ENCODE data around the gene SORD.

The SORD gene

GRCh38 chr15:45093013-45093412, 70.0 kb downstream of the SORD start:
- Histone ChIP-seq H3K27me3 (ENCODE audit: insufficient read depth, poor library complexity, severe bottlenecking) (peaks cover 7% of the 10 kb centered on the region), H3K36me3 (ENCODE audit: low read depth) (no peaks in the 10 kb centered on the region), H3K4me3 (ENCODE audit: severe bottlenecking) (no peak overlapping the region), H3K4me1 (ENCODE audit: insufficient read depth, poor library complexity, severe bottlenecking) (no peaks in the 10 kb centered on the region), H3K27ac (ENCODE audit: poor library complexity, severe bottlenecking) (no peak overlapping the region), H3K9me3 (ENCODE audit: severe bottlenecking) (no peaks in the 10 kb centered on the region)
- DNase-seq (ENCODE audit: low spot score) = no peak
- no peak for TF ChIP-seq CTCF (IDR thresholded peaks at IDR 0.05; ENCODE audit: poor library complexity, severe bottlenecking)
- ATAC-seq (ENCODE audit: low read depth) = no peak

- ATAC-seq (ENCODE audit: low read depth) = no peak
- H3K4me1 ChIP-seq (ENCODE audit: insufficient read depth, poor library complexity, severe bottlenecking) = no peaks in the 10 kb centered on the region
- no peaks in the 10 kb centered on the region for H3K36me3 ChIP-seq (ENCODE audit: low read depth)
- no peak overlapping the region for H3K27ac ChIP-seq (ENCODE audit: poor library complexity, severe bottlenecking)
- no peak for TF ChIP-seq CTCF (IDR thresholded peaks at IDR 0.05; ENCODE audit: poor library complexity, severe bottlenecking)
- no peak overlapping the region for H3K4me3 ChIP-seq (ENCODE audit: severe bottlenecking)
- H3K9me3 ChIP-seq (ENCODE audit: severe bottlenecking) = no peaks in the 10 kb centered on the region
- peaks cover 7% of the 10 kb centered on the region for H3K27me3 ChIP-seq (ENCODE audit: insufficient read depth, poor library complexity, severe bottlenecking)
- DNase-seq (ENCODE audit: low spot score) = no peak
These were observed 70.8 kb downstream of the SORD start for GRCh38 chr15:45093622-45094357.

GRCh38 chr15:45094358-45094730, 71.3 kb downstream of the SORD start:
- Histone ChIP-seq H3K4me3 (ENCODE audit: severe bottlenecking) (no peak overlapping the region), H3K4me1 (ENCODE audit: insufficient read depth, poor library complexity, severe bottlenecking) (no peaks in the 10 kb centered on the region), H3K27me3 (ENCODE audit: insufficient read depth, poor library complexity, severe bottlenecking) (peaks cover 7% of the 10 kb centered on the region), H3K36me3 (ENCODE audit: low read depth) (no peaks in the 10 kb centered on the region), H3K9me3 (ENCODE audit: severe bottlenecking) (no peaks in the 10 kb centered on the region), H3K27ac (ENCODE audit: poor library complexity, severe bottlenecking) (no peak overlapping the region)
- peak; percentile 66 for DNase-seq (ENCODE audit: low spot score)
- 0 out of 3 replicates have a peak, but pooled peaks have one; percentile 13 for ATAC-seq (ENCODE audit: low read depth)
- no peak for TF ChIP-seq CTCF (IDR thresholded peaks at IDR 0.05; ENCODE audit: poor library complexity, severe bottlenecking)

GRCh38 chr15:45095661-45096060, 72.7 kb downstream of the SORD start:
- DNase-seq (ENCODE audit: low spot score) = no peak
- TF ChIP-seq CTCF (IDR thresholded peaks at IDR 0.05; ENCODE audit: poor library complexity, severe bottlenecking) = no peak
- Histone ChIP-seq H3K27me3 (ENCODE audit: insufficient read depth, poor library complexity, severe bottlenecking) (no peaks in the 10 kb centered on the region), H3K9me3 (ENCODE audit: severe bottlenecking) (no peaks in the 10 kb centered on the region), H3K4me3 (ENCODE audit: severe bottlenecking) (no peak overlapping the region), H3K36me3 (ENCODE audit: low read depth) (no peaks in the 10 kb centered on the region), H3K4me1 (ENCODE audit: insufficient read depth, poor library complexity, severe bottlenecking) (no peaks in the 10 kb centered on the region), H3K27ac (ENCODE audit: poor library complexity, severe bottlenecking) (no peak overlapping the region)
- no peak for ATAC-seq (ENCODE audit: low read depth)

GRCh38 chr15:45097466-45097865, 74.5 kb downstream of the SORD start:
- no peak for TF ChIP-seq CTCF (IDR thresholded peaks at IDR 0.05; ENCODE audit: poor library complexity, severe bottlenecking)
- no peak overlapping the region for H3K27ac ChIP-seq (ENCODE audit: poor library complexity, severe bottlenecking)
- no peaks in the 10 kb centered on the region for H3K4me1 ChIP-seq (ENCODE audit: insufficient read depth, poor library complexity, severe bottlenecking)
- ATAC-seq (ENCODE audit: low read depth) (no peak), DNase-seq (ENCODE audit: low spot score) (no peak)
- no peaks in the 10 kb centered on the region for H3K36me3 ChIP-seq (ENCODE audit: low read depth)
- no peak overlapping the region for H3K4me3 ChIP-seq (ENCODE audit: severe bottlenecking)
- H3K9me3 ChIP-seq (ENCODE audit: severe bottlenecking) = no peaks in the 10 kb centered on the region
- no peaks in the 10 kb centered on the region for H3K27me3 ChIP-seq (ENCODE audit: insufficient read depth, poor library complexity, severe bottlenecking)

Measured in RWPE2 (cell line).